Neuron (in vitro differentiated cells): Measurements from ENCODE around the gene SLC6A7.

Source experiments
- H2AFZ ChIP-seq: one replicate; pipeline ENCODE4 v1.6.1; 2013; ENCODE audit warnings: low read depth, mild to moderate bottlenecking, inconsistent platforms, low read length, moderate library complexity
- H3K27me3 ChIP-seq: one replicate; pipeline ENCODE4 v1.6.1; 2013; ENCODE audit warnings: low read length; ENCODE audit not compliant: insufficient read depth
- H3K36me3 ChIP-seq: one replicate; pipeline ENCODE4 v1.6.1; 2013; ENCODE audit warnings: low read length; ENCODE audit not compliant: insufficient read depth
- H3K4me1 ChIP-seq: one replicate; pipeline ENCODE4 v1.6.1; 2013; ENCODE audit warnings: low read length; ENCODE audit not compliant: insufficient read depth
- H3K4me3 ChIP-seq: 2 replicates; pipeline ENCODE4 v1.5.1; 2013; ENCODE audit warnings: mild to moderate bottlenecking, low read length, moderate library complexity
- H3K9me3 ChIP-seq: one replicate; pipeline ENCODE4 v1.6.1; 2013; ENCODE audit warnings: low read length

SLC6A7 gene

DNA sequence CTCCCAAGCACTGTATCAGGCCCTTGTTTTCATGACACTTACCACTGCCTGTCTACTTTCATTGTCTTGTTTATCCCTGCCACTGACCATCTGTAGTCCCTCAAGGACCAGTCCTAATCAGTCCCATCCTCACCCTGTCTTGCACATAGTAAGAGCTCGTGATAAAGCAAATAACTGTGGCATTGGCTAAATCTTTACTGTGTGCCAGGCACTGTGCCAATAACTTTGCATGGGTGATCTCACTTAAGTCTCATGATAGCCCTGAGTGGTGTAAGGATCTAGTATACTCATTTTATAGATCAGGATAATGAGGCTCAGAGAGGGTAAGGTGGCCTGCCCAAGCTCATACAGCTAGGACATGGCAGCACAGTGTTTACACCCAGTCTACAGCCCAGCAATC lies 17.7 kb upstream of the SLC6A7 start:
- H3K27me3 ChIP-seq, result peaks cover 20% of the 10 kb centered on the region
- H3K36me3 ChIP-seq, result no peaks in the 10 kb centered on the region
- H3K9me3 ChIP-seq, result no peaks in the 10 kb centered on the region
- H3K4me1 ChIP-seq, result no peaks in the 10 kb centered on the region
- no peak overlapping the region for H3K4me3 ChIP-seq
- no peak overlapping the region for H2AFZ ChIP-seq

DNA sequence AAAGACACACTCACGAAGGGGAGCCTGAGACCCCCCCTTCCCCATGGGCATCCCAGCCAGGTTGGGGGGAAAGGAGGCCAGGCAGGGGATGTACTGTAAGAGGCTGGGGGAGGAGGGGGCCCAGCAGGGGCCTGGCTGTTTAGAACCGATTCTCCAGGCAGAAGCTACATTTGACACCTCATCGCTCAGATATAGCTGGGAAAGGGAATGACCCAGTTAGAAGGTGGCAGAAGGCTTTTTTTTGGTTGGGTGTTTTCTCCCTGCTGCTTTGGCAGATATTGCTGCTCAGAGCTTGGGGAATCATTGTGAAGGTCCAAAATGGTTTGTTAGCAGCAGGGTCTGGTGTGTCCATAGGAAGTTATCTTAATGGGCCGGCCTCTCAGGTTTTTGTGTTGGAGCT lies 17.3 kb upstream of the SLC6A7 start:
- H3K9me3 ChIP-seq, result no peaks in the 10 kb centered on the region
- no peaks in the 10 kb centered on the region for H3K4me1 ChIP-seq
- H3K4me3 ChIP-seq, result no peak overlapping the region
- peaks cover 16% of the 10 kb centered on the region for H3K27me3 ChIP-seq
- no peaks in the 10 kb centered on the region for H3K36me3 ChIP-seq
- H2AFZ ChIP-seq, result no peak overlapping the region

GRCh38 chr5:150173161-150173560 lies 16.7 kb upstream of the SLC6A7 start:
- H2AFZ ChIP-seq, result no peak overlapping the region
- no peaks in the 10 kb centered on the region for H3K36me3 ChIP-seq
- H3K4me1 ChIP-seq, result no peaks in the 10 kb centered on the region
- H3K27me3 ChIP-seq, result peaks cover 16% of the 10 kb centered on the region
- H3K9me3 ChIP-seq, result no peaks in the 10 kb centered on the region
- H3K4me3 ChIP-seq, result no peak overlapping the region

DNA sequence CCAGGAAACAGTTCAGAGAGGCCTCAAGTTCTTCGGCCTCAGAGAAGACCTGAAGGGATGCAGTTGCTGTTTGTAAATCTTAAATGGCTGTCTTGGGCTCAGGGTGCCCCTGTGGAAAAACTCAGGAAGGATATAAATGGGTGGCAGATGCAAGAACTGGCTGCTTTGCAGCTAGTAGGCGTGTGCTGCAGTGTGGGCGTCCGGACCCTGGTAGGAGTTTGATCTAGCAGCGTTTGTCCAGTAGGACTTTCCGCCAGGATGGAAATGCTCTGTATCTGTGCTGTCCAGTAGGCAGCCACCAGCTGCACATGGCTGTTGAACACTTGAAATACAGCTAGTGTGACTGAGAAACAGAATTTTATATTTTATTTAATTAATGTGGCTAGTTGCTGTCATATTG lies 15.6 kb upstream of the SLC6A7 start:
- H3K9me3 ChIP-seq, result no peaks in the 10 kb centered on the region
- H3K4me1 ChIP-seq, result no peaks in the 10 kb centered on the region
- H3K36me3 ChIP-seq, result no peaks in the 10 kb centered on the region
- no peak overlapping the region for H2AFZ ChIP-seq
- no peak overlapping the region for H3K4me3 ChIP-seq
- H3K27me3 ChIP-seq, result peaks cover 16% of the 10 kb centered on the region

DNA sequence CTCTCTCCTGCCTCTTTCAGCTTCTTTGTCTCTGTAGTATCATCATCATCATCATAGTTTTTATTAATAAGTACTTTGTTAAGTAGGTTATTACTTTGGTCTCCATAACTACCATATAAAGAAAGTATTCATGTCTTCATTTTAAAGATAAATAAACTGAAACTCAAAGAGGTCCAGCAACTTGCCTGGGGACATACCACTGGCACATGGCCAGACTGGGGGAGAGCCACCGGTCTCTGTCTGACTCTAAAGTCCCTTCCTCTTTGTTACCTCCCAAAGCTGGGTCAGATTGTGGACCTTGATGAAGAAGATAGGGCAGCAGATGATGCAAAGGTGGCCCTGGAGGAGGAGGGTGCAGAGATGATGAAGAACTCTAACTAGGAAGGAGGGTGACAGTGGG lies 14.8 kb upstream of the SLC6A7 start:
- Histone ChIP-seq H3K27me3 (peaks cover 13% of the 10 kb centered on the region), H3K4me3 (no peak overlapping the region), H3K36me3 (no peaks in the 10 kb centered on the region), H3K9me3 (no peaks in the 10 kb centered on the region), H3K4me1 (no peaks in the 10 kb centered on the region), H2AFZ (no peak overlapping the region)

DNA sequence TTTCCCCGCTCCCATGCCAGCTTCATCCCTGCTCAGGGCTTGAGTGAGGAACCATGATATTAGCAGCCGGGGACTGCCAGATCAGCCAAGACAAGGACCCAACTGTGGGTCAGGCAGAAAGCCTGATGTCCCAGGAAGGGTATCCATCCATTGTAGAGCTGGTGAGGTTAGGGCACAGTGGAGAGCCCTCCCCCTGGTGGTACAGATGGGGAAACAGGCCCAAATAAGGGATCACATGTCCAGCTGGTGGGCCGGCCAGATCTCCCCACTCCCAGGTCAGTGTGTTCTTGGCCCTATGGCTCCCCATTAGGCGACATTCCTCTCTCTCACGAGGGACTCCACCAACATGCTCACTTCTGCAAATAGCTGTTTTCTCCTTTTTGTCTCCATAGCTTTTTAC lies 14.3 kb upstream of the SLC6A7 start:
- H3K4me3 ChIP-seq, result no peak overlapping the region
- no peak overlapping the region for H2AFZ ChIP-seq
- no peaks in the 10 kb centered on the region for H3K36me3 ChIP-seq
- no peaks in the 10 kb centered on the region for H3K9me3 ChIP-seq
- H3K27me3 ChIP-seq, result peaks cover 13% of the 10 kb centered on the region
- no peaks in the 10 kb centered on the region for H3K4me1 ChIP-seq

DNA sequence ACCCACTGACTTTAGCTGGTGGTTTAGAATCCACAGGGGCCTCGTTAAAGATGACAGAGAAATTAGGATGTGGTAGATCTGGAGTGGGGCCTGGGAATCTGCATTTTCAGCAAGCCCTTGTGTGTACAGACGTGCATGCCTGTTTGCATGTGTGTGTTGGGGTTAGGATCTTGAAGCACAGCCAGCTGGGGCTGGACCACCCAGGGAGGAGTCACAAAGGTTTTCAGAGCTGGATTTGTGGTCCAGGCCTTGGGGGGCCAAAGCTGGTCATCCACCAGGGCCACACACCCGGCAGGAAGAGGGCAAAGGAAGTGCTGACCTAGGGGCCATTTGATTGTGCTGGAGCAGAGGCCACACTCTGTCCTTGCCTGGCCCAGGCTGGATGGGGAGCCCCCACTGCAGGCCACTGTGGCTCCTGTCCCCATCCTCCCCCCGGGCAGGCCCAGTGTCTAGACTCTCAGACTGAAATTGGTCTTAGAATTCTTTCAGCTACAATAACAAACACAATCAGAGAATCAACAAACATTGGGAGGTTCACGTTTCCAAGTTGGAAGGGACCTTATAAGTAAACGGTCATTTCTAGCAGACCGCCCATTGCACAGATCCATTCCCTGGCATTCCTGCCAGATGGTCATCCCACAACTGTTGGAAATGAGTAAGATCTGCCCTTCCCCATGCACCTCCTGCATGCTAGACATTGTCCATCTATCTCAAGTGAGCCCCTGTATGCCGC lies 13.0 kb upstream of the SLC6A7 start:
- H3K4me1 ChIP-seq, result no peaks in the 10 kb centered on the region

DNA sequence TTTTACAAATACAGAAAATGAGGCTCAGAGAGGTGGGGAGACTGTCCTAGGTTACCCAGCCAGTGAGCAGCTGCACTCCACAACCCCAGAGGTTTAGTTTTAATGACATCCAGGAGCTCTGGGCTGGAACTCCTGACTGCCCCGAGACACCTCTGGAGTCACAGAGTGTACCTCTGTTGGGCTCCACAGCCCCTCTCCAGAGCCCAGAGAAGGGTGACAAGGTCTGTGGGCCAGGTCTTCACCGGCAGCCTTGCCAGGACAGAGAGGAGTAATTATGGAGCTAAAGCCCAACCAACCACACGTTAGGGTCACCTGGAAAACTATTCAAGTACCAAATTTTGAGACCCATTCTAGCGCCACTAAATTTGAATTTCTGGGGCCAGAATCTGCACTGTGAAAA lies 12.1 kb upstream of the SLC6A7 start:
- Histone ChIP-seq H3K36me3 (no peaks in the 10 kb centered on the region), H3K9me3 (no peaks in the 10 kb centered on the region), H3K27me3 (peaks cover 9% of the 10 kb centered on the region), H3K4me3 (no peak overlapping the region), H3K4me1 (no peaks in the 10 kb centered on the region), H2AFZ (no peak overlapping the region)

More for the DNA sequence above, 13.0 kb upstream of the SLC6A7 start:
- Histone ChIP-seq H2AFZ (no peak overlapping the region), H3K9me3 (no peaks in the 10 kb centered on the region), H3K27me3 (peaks cover 13% of the 10 kb centered on the region), H3K36me3 (no peaks in the 10 kb centered on the region), H3K4me3 (no peak overlapping the region)

GRCh38 chr5:150178262-150178661 lies 11.6 kb upstream of the SLC6A7 start:
- no peaks in the 10 kb centered on the region for H3K36me3 ChIP-seq

GRCh38 chr5:150179019-150179620 lies 10.7 kb upstream of the SLC6A7 start:
- no peak overlapping the region for H2AFZ ChIP-seq
- H3K4me3 ChIP-seq, result no peak overlapping the region
- peaks cover 6% of the 10 kb centered on the region for H3K27me3 ChIP-seq
- no peaks in the 10 kb centered on the region for H3K36me3 ChIP-seq
- no peaks in the 10 kb centered on the region for H3K4me1 ChIP-seq
- H3K9me3 ChIP-seq, result no peaks in the 10 kb centered on the region

More at GRCh38 chr5:150178262-150178661, 11.6 kb upstream of the SLC6A7 start:
- H2AFZ ChIP-seq, result no peak overlapping the region
- H3K4me1 ChIP-seq, result no peaks in the 10 kb centered on the region
- no peak overlapping the region for H3K4me3 ChIP-seq
- H3K9me3 ChIP-seq, result no peaks in the 10 kb centered on the region
- peaks cover 5% of the 10 kb centered on the region for H3K27me3 ChIP-seq

GRCh38 chr5:150180241-150181026 lies 9.4 kb upstream of the SLC6A7 start:
- no peaks in the 10 kb centered on the region for H3K4me1 ChIP-seq

DNA sequence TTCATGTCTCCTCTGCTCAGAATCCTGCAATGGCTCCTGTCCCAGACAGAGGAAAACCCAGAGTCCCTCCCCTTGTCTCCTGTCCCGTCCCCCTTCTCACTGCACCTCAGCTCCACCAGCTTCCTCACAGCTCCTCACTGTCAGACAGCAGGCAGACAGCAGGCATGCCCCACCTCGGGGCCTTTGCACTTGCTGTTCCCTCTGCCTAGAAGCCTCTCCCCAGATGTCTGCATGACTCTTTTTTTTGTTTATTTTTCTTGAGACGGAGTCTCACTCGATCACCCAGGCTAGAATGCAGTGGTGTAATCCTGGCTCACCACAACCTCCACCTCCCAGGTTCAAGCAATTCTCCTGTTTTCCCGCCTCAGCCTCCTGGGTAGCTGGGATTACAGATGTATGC lies 8.8 kb upstream of the SLC6A7 start:
- no peaks in the 10 kb centered on the region for H3K9me3 ChIP-seq
- no peak overlapping the region for H3K4me3 ChIP-seq
- no peak overlapping the region for H2AFZ ChIP-seq
- peaks cover 15% of the 10 kb centered on the region for H3K27me3 ChIP-seq
- H3K4me1 ChIP-seq, result no peaks in the 10 kb centered on the region
- H3K36me3 ChIP-seq, result no peaks in the 10 kb centered on the region

More at GRCh38 chr5:150180241-150181026, 9.4 kb upstream of the SLC6A7 start:
- no peaks in the 10 kb centered on the region for H3K36me3 ChIP-seq
- H3K27me3 ChIP-seq, result peaks cover 11% of the 10 kb centered on the region
- no peak overlapping the region for H3K4me3 ChIP-seq
- H3K9me3 ChIP-seq, result no peaks in the 10 kb centered on the region
- H2AFZ ChIP-seq, result no peak overlapping the region
